ENCODE results near the gene GUCY2F. TPM values are rescaled to one million over a fixed set of nuclear protein-coding genes. Genes with fewer than 3 reads are reported as not detected.

GUCY2F gene
- total and polyA plus RNA-seq, 2 donors (not counting 3 experiments of a cell fraction or from before 2014, with no cell fraction given): 0.01 TPM; not detected in 1

GRCh38 chrX:109464231-109464630 lies 17.7 kb downstream of the GUCY2F start:
- no peaks in the 10 kb centered on the region for H3K4me1 ChIP-seq (ENCODE audit: control insufficient read depth, extremely low read depth, insufficient read depth, low read length)
- no peak overlapping the region for H3K9ac ChIP-seq (replicated peaks; ENCODE audit: extremely low read depth, insufficient read depth, low read length)
- no peak overlapping the region for H3K4me2 ChIP-seq (ENCODE audit: insufficient read depth, low read length)
- H3K9me3 ChIP-seq (replicated peaks; ENCODE audit: control insufficient read depth, insufficient read depth, low read length): no peaks in the 10 kb centered on the region
- intact Hi-C loops (cut with micrococcal nuclease) (no loop called here), dilution Hi-C loops (cut with MboI; ENCODE audit: extremely low pct_ligation_motif_present, low sequenced_read_pairs) (no loop called here)
- H3K27me3 ChIP-seq (ENCODE audit: control insufficient read depth in 2 of 2, insufficient read depth in 2 of 2, low read length in 2 of 2): peaks cover 0 to 3% of the 10 kb centered on the region in 2 experiments
- ChIA-PET POLR2A (no interaction called here), CTCF (interaction anchor here (1.3 to 1.9 kb wide), 2 partner anchors 17 to 21 kb away, joined by 4 to 6 read pairs; no protein-coding TSS in a partner anchor)
- no peaks in the 10 kb centered on the region for H4K20me1 ChIP-seq (replicated peaks; ENCODE audit: control insufficient read depth, extremely low read depth, insufficient read depth, low read length)
- FAIRE-seq (no peak), DNase-seq (ENCODE audit: low read depth, low spot score) (no peak)
- H3K4me3 ChIP-seq (replicated peaks in 1 of 3; ENCODE audit: insufficient read depth in 1 of 3, low read depth in 1 of 3, low read length in 3 of 3): no peak overlapping the region
- no peak overlapping the region for H3K27ac ChIP-seq (ENCODE audit: insufficient read depth, low read depth, low read length)
- BruUV-seq (replicated peaks): no TSS peak
- H3K36me3 ChIP-seq (ENCODE audit: control insufficient read depth in 2 of 2, extremely low read depth in 1 of 2, insufficient read depth in 2 of 2, low read length in 2 of 2): no peaks in the 10 kb centered on the region
- H3K9me1 ChIP-seq (replicated peaks; ENCODE audit: control insufficient read depth, extremely low read depth, insufficient read depth, low read length): no peaks in the 10 kb centered on the region
- H3K79me2 ChIP-seq (ENCODE audit: control insufficient read depth, insufficient read depth, low read length): no peaks in the 10 kb centered on the region
- no peak for TF ChIP-seq MYC (IDR thresholded peaks at IDR 0.05; ENCODE audit: low read depth, low read length)
- no peak for TF ChIP-seq FOS (IDR thresholded peaks at IDR 0.05; ENCODE audit: borderline replicate concordance, insufficient read depth, low read length)
- no peak for TF ChIP-seq POLR2AphosphoS5 (IDR thresholded peaks at IDR 0.05; ENCODE audit: insufficient read depth, low read depth, low read length)
- no peak for TF ChIP-seq POLR2A (IDR thresholded peaks at IDR 0.05; ENCODE audit: low read depth, low read length)
- no peak for TF ChIP-seq JUN (IDR thresholded peaks at IDR 0.05; ENCODE audit: borderline replicate concordance, insufficient read depth, insufficient read length, low read depth)
- no peak for TF ChIP-seq CTCF (IDR thresholded peaks at IDR 0.05; ENCODE audit: extremely low read depth in 1 of 2, insufficient read depth in 1 of 2, low read depth in 1 of 2, low read length in 2 of 2)
- TF ChIP-seq EZH2 (IDR thresholded peaks at IDR 0.05; ENCODE audit: borderline replicate concordance, low read depth, low read length, severe bottlenecking): no peak
- no peak for TF ChIP-seq GATA2 (IDR thresholded peaks at IDR 0.05; ENCODE audit: insufficient read depth, insufficient read length, low read depth, low read length)
- no peak for TF ChIP-seq MAX (IDR thresholded peaks at IDR 0.05; ENCODE audit: insufficient read depth, insufficient read length)
- no peak overlapping the region for H2AFZ ChIP-seq (ENCODE audit: low read depth, low read length)

Data from endothelial cell of umbilical vein (primary cell).